GM19467 (cell line): ENCODE measurements around the gene MIB1.

Experiments
- ATAC-seq: cut with Tn5 transposase; IDR thresholded peaks from one replicate; pipeline ENCODE4 v1.9.1; 2021; ENCODE audit warnings: mild to moderate bottlenecking, moderate library complexity; ENCODE audit not compliant: unreplicated experiment

MIB1 gene

GRCh38 chr18:21868770-21869169, 128.2 kb downstream of the MIB1 start:
- ATAC-seq: no peak

- no peak for ATAC-seq
These were observed 149.0 kb downstream of the MIB1 start for GRCh38 chr18:21889570-21889969.

DNA sequence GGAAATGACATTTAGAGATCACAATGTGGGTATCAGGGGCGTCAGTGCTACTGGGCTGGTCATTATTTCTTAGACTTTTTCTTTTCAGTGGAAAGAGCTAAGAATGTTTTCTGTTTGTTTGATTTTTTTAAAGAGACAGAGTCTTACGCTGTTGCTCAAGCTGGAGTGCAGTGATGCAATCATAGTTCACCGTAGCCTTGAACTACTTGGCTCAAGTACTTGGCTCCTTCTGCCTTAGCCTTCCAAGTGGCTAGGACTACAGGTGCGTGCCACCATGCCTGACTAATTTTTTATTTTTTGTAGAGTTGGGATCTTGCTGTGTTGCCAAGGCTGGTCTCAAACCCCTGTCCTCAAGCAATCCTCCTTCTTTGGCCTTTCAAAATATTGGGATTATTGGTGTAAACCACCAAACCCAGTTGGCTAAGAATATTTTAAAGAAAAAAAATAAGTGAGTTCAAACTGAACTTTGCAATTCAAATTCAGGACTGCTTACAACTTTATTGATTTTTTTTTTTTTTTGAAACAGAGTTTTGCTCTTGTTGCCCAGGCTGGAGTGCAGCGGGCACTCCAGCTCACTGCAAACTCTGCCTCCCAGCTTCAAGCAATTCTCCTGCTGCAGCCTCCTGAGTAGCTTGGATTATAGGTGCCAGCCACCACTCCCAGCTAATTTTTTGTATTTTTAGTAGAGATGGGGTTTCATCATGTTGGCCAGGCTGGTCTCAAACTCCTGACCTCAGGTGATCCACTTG, 154.2 kb downstream of the MIB1 start:
- ATAC-seq: no peak

- no peak for ATAC-seq
These were observed 156.2 kb downstream of the MIB1 start for GRCh38 chr18:21896732-21897336.

DNA sequence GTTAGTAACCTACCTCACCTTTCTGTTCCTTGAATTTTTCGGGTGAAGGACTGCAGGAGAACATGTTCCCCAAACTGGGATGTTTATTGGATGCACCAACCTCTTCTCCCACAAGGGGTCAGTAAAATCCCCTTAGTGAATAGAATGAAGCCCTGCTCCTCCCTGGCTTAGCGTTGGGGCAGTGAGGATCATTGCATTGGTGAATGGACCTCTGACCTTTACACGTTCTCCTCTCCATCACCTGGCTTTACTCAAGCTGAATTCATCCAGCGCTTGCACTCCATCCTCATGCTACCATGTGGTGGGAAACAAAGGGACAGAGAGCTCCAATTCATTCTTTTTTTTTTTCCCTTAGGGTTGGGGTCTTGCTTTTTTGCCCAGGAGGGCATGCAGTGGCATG, 157.2 kb downstream of the MIB1 start:
- peak; percentile 81 for ATAC-seq

GRCh38 chr18:21900605-21901352, 160.2 kb downstream of the MIB1 start:
- ATAC-seq: no peak

- ATAC-seq: no peak
These were observed 160.9 kb downstream of the MIB1 start for GRCh38 chr18:21901423-21901945.

- ATAC-seq: no peak
These were observed 163.1 kb downstream of the MIB1 start for GRCh38 chr18:21903709-21904108.

DNA sequence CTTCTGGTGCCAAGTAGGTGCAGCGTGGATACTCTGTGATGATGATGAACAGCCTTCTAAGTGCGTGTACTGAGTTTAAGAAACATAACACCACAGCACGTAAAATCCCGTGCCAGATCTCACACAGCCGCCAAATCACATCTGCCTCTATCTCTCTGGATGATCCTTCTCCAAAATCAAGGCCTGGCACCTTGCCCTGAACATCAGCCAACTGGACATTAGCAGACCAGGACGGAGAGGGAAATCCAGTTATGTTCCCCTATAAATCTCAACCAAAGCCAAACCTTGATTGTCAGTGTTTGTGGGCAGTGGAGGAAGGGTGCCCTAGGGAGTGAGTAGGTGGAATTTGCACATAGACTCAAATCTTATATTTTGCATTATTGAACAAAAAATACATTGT, 164.3 kb downstream of the MIB1 start:
- ATAC-seq: no peak

GRCh38 chr18:21907451-21907850, 166.9 kb downstream of the MIB1 start:
- ATAC-seq: no peak

DNA sequence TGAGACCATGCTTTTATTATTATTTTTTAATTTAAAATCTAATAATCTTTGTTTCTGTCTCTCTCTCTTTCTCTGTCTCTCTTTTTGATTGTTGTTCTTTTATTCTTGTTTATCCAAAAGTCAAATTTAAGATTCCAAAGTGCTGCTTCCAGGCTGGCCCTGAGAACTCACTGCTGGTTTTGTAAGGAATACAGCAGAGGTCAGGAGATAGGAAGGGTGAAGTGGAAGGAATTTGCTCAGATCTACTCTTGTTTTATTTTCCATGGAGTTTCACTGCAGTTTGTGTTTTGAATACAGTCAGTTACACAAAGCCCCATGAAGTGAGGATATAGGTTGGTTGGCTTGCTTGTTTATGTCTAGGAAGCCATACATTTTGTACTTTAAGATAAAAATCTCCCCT, 168.1 kb downstream of the MIB1 start:
- ATAC-seq: no peak

- no peak for ATAC-seq
These were observed 170.3 kb downstream of the MIB1 start for GRCh38 chr18:21910906-21911305.

DNA sequence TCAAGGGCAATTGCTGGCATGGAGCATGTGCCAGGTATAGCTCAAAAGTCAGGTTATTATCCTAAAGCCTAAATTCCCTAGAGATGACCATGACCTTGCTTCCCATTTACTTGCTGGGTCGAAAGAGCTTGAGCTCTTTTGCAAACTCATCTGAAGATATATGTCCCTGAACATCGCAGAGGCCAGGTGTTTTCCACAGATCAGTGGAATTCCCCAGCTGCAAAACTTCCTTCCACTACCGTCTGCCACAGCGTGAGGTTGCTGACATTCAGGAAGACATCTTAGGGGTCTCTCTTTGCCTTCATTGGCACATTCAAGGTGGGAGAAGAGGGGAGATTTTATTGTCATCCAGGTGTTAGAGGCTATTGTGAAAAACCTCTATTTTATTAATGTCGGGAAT, 171.0 kb downstream of the MIB1 start:
- ATAC-seq: no peak

- ATAC-seq: no peak
These were observed 172.0 kb downstream of the MIB1 start for GRCh38 chr18:21912339-21913239.

GRCh38 chr18:21914739-21915319, 174.2 kb downstream of the MIB1 start:
- no peak for ATAC-seq

DNA sequence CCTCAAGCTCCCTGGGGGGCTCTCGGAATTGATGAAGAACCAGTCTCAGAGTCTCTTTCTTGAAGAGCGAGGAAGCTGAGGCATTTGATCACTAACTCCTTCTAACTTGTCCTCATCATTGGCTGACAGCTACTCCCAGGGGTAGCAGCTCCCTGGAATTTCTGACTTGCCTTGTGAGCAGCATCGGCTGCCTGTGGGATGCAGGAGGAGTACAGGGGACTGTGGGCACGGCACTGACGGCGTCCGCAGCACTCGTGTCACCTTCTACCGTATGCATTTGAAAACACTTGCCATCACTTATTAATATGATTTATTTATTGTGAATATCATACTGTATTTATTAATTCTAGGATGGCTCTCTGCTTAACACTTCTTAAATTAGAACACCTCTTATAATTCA, 175.0 kb downstream of the MIB1 start:
- no peak for ATAC-seq

DNA sequence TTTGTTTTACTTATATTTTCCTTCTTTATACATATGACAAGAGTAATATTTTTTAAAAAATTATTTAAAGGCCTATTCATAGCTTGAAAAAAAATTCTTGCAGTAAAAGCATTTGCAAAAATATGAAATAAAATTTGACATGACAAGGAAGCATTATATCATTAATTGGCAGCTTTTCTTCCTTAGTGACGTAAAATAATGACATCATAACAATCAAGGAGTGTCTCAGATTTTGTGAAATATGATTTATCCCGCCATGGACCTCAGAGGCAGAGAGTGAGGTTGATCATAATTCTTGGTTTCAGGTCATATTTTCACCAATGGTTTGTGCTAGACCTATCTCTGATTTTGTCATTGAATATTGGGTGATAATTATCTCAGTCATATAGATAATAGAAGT, 176.0 kb downstream of the MIB1 start:
- no peak for ATAC-seq

DNA sequence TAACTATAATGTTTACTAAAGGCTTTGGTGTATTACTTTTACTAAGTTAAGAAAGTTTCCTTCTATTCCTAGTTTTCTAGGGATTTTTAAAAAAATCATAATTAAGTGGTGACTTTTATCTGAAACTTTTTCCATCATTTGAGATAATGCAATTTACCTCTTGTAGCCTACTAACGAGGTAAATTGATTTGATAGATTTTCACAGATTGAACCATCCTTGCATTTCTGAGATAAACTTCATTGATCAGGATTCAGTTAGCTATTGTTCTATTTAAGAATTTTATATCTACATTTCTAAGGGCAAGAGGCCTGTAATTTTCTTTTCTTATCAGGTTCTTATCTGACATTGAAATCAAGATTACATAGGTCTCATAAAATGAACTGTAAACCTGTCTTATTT, 178.1 kb downstream of the MIB1 start:
- no peak for ATAC-seq
